Caco-2 (cell line): Measurements from ENCODE around the gene NAALADL2. TPM values are rescaled to one million over a fixed set of nuclear protein-coding genes. Genes with fewer than 3 reads are reported as not detected.
"Not testable (repeated sequence)": the region's sequence is repeated elsewhere in the genome, so short reads cannot be mapped to it uniquely, and the experiment has no call there.

Experiments
- BruUV-seq: library from RNA; stranded (reverse); fragments of 400-500 nt; replicated peaks from 2 replicates; lab custom pipeline; 2021; lab: Mats Ljungman, UMichigan
- CTCF ChIA-PET: fragments of 300-600 bp; sonication (Branson Sonifier 250); formaldehyde crosslinking; loops from one replicate; lab custom pipeline; 2022; ENCODE audit warnings: antibody characterized with exemption; lab: Charles Lee
- POLR2A ChIA-PET: fragments of 300-600 bp; sonication (Branson Sonifier 250); formaldehyde crosslinking; loops from one replicate; lab custom pipeline; 2022; ENCODE audit warnings: antibody characterized with exemption; lab: Charles Lee
- DNase-seq, 2 experiments: peaks; one replicate each; pipeline versions ENCODE4 v3.0.0 to v3.0.0-alpha.2; 2020 to 2022
- H3K27me3 ChIP-seq: replicated peaks from 2 replicates; pipeline ENCODE4 v1.6.0; 2011; ENCODE audit warnings: low read length; ENCODE audit not compliant: control insufficient read depth, insufficient read depth
- H3K36me3 ChIP-seq: 2 replicates; pipeline ENCODE4 v1.5.1; 2011; ENCODE audit warnings: low read length; ENCODE audit not compliant: control insufficient read depth, insufficient read depth
- H3K4me1 ChIP-seq: fragments of 250-450 bp; sonication (Bioruptor Pico); 2 replicates; pipeline ENCODE4 v1.5.1; 2020; ENCODE audit warnings: mild to moderate bottlenecking
- H3K4me3 ChIP-seq: 2 replicates; pipeline ENCODE4 v1.5.1; 2011; ENCODE audit warnings: low read depth, mild to moderate bottlenecking, control low read depth, low read length
- H3K9me3 ChIP-seq: fragments of 250-450 bp; sonication (Bioruptor Pico); 2 replicates; pipeline ENCODE4 v1.5.1; 2020; ENCODE audit warnings: mild to moderate bottlenecking, moderate library complexity
- H3K27ac Mint-ChIP-seq: one replicate; pipeline ENCODE4 v1.8.0; 2022; ENCODE audit warnings: mixed read lengths; ENCODE audit not compliant: unreplicated experiment
- H3K27me3 Mint-ChIP-seq: one replicate; pipeline ENCODE4 v1.8.0; 2022; ENCODE audit warnings: mixed read lengths; ENCODE audit not compliant: insufficient read depth, unreplicated experiment
- H3K36me3 Mint-ChIP-seq: one replicate; pipeline ENCODE4 v1.8.0; 2022; ENCODE audit warnings: mild to moderate bottlenecking, mixed read lengths; ENCODE audit not compliant: insufficient read depth, unreplicated experiment
- H3K4me1 Mint-ChIP-seq: one replicate; pipeline ENCODE4 v1.8.0; 2022; ENCODE audit warnings: low read depth, mixed read lengths; ENCODE audit not compliant: unreplicated experiment
- H3K4me3 Mint-ChIP-seq: one replicate; pipeline ENCODE4 v1.8.0; 2022; ENCODE audit warnings: mild to moderate bottlenecking, moderate library complexity, mixed read lengths; ENCODE audit not compliant: unreplicated experiment
- H3K9me3 Mint-ChIP-seq: one replicate; pipeline ENCODE4 v1.8.0; 2022; ENCODE audit warnings: mixed read lengths; ENCODE audit not compliant: unreplicated experiment
- CTCF ChIP-seq, 2 experiments: fragments of 200-600 bp in 1 of 2; IDR thresholded peaks; 1 replicate in 1 of 2; 2 replicates in 1 of 2; pipeline versions ENCODE4 v1.5.1 to v1.8.0; 2011 to 2022; ENCODE audit warnings: antibody characterized with exemption in 1 of 2, control low read depth in 1 of 2, inconsistent platforms in 1 of 2, low read depth in 1 of 2, low read length in 1 of 2, mild to moderate bottlenecking in 1 of 2, moderate library complexity in 1 of 2; ENCODE audit not compliant: insufficient read depth in 1 of 2, severe bottlenecking in 1 of 2, unreplicated experiment in 1 of 2
- intact Hi-C: fragments of 100-400 bp; cut with micrococcal nuclease; formaldehyde crosslinking; loops from one replicate; pipeline ENCODE4 v1.10.0; 2022; ENCODE audit not compliant: unreplicated experiment
- total RNA-seq: library from RNA; stranded (reverse); gene quantifications from 2 replicates; pipeline ENCODE4 v1.2.3, GENCODE V29; 2022

NAALADL2 gene
- total RNA-seq, 1 experiment from 2014 or later: 4.4 TPM

- DNase-seq, CTCF ChIA-PET, H3K9me3 Mint-ChIP-seq, H3K36me3 ChIP-seq, POLR2A ChIA-PET, H3K4me1 ChIP-seq, H3K27me3 ChIP-seq, BruUV-seq, H3K27ac Mint-ChIP-seq, H3K4me3 ChIP-seq, H3K36me3 Mint-ChIP-seq, H3K27me3 Mint-ChIP-seq, intact Hi-C loops, H3K4me1 Mint-ChIP-seq, H3K9me3 ChIP-seq, H3K4me3 Mint-ChIP-seq: not testable (repeated sequence)
These were observed 976.6 kb downstream of the NAALADL2 start for GRCh38 chr3:175835763-175836162.

- TF ChIP-seq CTCF (IDR thresholded peaks at IDR 0.05; ENCODE audit: insufficient read depth in 1 of 2, low read depth in 1 of 2, low read length in 1 of 2, severe bottlenecking in 1 of 2, unreplicated experiment in 1 of 2): no peak
- no peak overlapping the region for H3K4me3 Mint-ChIP-seq
- no peak for DNase-seq
- Histone ChIP-seq H3K27me3 (no peaks in the 10 kb centered on the region), H3K36me3 (no peaks in the 10 kb centered on the region), H3K9me3 (no peaks in the 10 kb centered on the region), H3K4me1 (no peaks in the 10 kb centered on the region), H3K4me3 (no peak overlapping the region)
- intact Hi-C loops: no loop called here
- no peaks in the 10 kb centered on the region for H3K36me3 Mint-ChIP-seq
- ChIA-PET POLR2A (no interaction called here), CTCF (no interaction called here)
- H3K4me1 Mint-ChIP-seq: no peaks in the 10 kb centered on the region
- no peaks in the 10 kb centered on the region for H3K9me3 Mint-ChIP-seq
- no TSS peak for BruUV-seq
- H3K27ac Mint-ChIP-seq: no peak overlapping the region
- peaks cover 3% of the 10 kb centered on the region for H3K27me3 Mint-ChIP-seq
These were observed 977.5 kb downstream of the NAALADL2 start for GRCh38 chr3:175836617-175837016.

- H3K9me3 Mint-ChIP-seq: no peaks in the 10 kb centered on the region
- Histone ChIP-seq H3K36me3 (no peaks in the 10 kb centered on the region), H3K9me3 (no peaks in the 10 kb centered on the region), H3K4me1 (no peaks in the 10 kb centered on the region), H3K4me3 (no peak overlapping the region), H3K27me3 (no peaks in the 10 kb centered on the region)
- intact Hi-C loops: no loop called here
- peaks cover 3% of the 10 kb centered on the region for H3K27me3 Mint-ChIP-seq
- H3K4me1 Mint-ChIP-seq: no peaks in the 10 kb centered on the region
- no peak for TF ChIP-seq CTCF (IDR thresholded peaks at IDR 0.05; ENCODE audit: insufficient read depth in 1 of 2, low read depth in 1 of 2, low read length in 1 of 2, severe bottlenecking in 1 of 2, unreplicated experiment in 1 of 2)
- H3K36me3 Mint-ChIP-seq: no peaks in the 10 kb centered on the region
- no peak for DNase-seq
- BruUV-seq: no TSS peak
- ChIA-PET POLR2A (no interaction called here), CTCF (no interaction called here)
- H3K27ac Mint-ChIP-seq: no peak overlapping the region
- H3K4me3 Mint-ChIP-seq: no peak overlapping the region
These were observed 978.8 kb downstream of the NAALADL2 start for GRCh38 chr3:175837962-175838361.
